ENCODE results near the gene ACKR3. TPM values are rescaled to one million over a fixed set of nuclear protein-coding genes. Genes with fewer than 3 reads are reported as not detected.

Gene ACKR3
- total and polyA plus RNA-seq, 10 of the 15 experiments (the other 5 are each of a cell fraction or from before 2014, with no cell fraction given), result 3.0 to 154 (median 6.4) TPM

GRCh38 chr2:236558036-236558435 is 11.6 kb upstream of the ACKR3 start:
- in situ Hi-C loops (cut with MboI), result no loop called here
- Histone ChIP-seq H3K4me3 (no peak overlapping the region), H3K9ac (ENCODE audit: control insufficient read depth, insufficient read depth, low read length) (no peak overlapping the region), H3K9me3 (replicated peaks; ENCODE audit: control insufficient read depth, insufficient read depth, low read length) (peaks cover 8% of the 10 kb centered on the region; the same call in 2 of the 3 replicates), H2AFZ (ENCODE audit: control insufficient read depth, low read depth, low read length) (no peak overlapping the region), H3K79me2 (ENCODE audit: control insufficient read depth, insufficient read depth, low read length) (no peaks in the 10 kb centered on the region), H3K36me3 (ENCODE audit: control insufficient read depth in 2 of 2, insufficient read depth in 2 of 2, low read length in 1 of 2) (no peaks in the 10 kb centered on the region), H3K4me2 (ENCODE audit: control insufficient read depth, insufficient read depth) (no peak overlapping the region), H3K27me3 (replicated peaks in 1 of 2; ENCODE audit: control insufficient read depth in 2 of 2, insufficient read depth in 2 of 2, low read length in 1 of 2) (no peaks in the 10 kb centered on the region), H3K27ac (ENCODE audit: control insufficient read depth, insufficient read depth) (peak overlapping the region; percentile 74; the same call in 1 of the 2 replicates), H4K20me1 (ENCODE audit: control insufficient read depth, insufficient read depth) (no peaks in the 10 kb centered on the region), H3K4me1 (ENCODE audit: control insufficient read depth, insufficient read depth, low read length) (peaks cover 42% of the 10 kb centered on the region)
- ATAC-seq, result no peak
- RAD21 ChIA-PET (ENCODE audit: unreplicated experiment), result interaction anchor here (1.2 to 8.4 kb wide), 6 partner anchors 8 to 45 kb away, joined by 4 to 85 read pairs (median 16); partner anchors contain the start of gene ACKR3
- WGBS (ENCODE audit: insufficient coverage, insufficient replicate concordance, low lambda C conversion rate, missing lambda C conversion rate), result 94% methylated on average over 11 of the region's 11 CpGs
- CTCF ChIA-PET, result interaction anchor here (0.9 to 4.9 kb wide), 7 partner anchors 10 to 45 kb away, joined by 4 to 30 read pairs (median 19); partner anchors contain the start of gene ACKR3
- intact Hi-C loops (cut with micrococcal nuclease; ENCODE audit: unreplicated experiment), result no loop called here
- DNase-seq (ENCODE audit: low read depth, low spot score), result no peak
- SMC1A ChIA-PET (ENCODE audit: uncharacterized antibody, unreplicated experiment), result interaction anchor here (1.0 to 9.1 kb wide), 8 partner anchors 8 to 44 kb away, joined by 3 to 106 read pairs (median 22); partner anchors contain the start of gene ACKR3
- no TSS peak for BruUV-seq (replicated peaks)
- TF ChIP-seq EP300 (IDR thresholded peaks at IDR 0.05; ENCODE audit: borderline replicate concordance in 1 of 2, control insufficient read depth in 1 of 2, low read depth in 2 of 2, low read length in 2 of 2) (no peak), BACH1 (IDR thresholded peaks at IDR 0.05; ENCODE audit: borderline replicate concordance) (no peak)
- POLR2A ChIA-PET, result interaction anchor here (0.8 to 3.1 kb wide), 4 partner anchors 12 to 22 kb away, joined by 3 to 17 read pairs (median 14); partner anchors contain the start of gene ACKR3
- FAIRE-seq, result no peak

- BruUV-seq (replicated peaks), result no TSS peak
- peak; percentile 64 for FAIRE-seq
- H4K20me1 ChIP-seq (ENCODE audit: control insufficient read depth, insufficient read depth), result no peaks in the 10 kb centered on the region
- WGBS (ENCODE audit: insufficient coverage, insufficient replicate concordance, low lambda C conversion rate, missing lambda C conversion rate), result 2% methylated on average over 6 of the region's 6 CpGs
- no peak overlapping the region; the same call in 1 of the 2 replicates for H3K9ac ChIP-seq (ENCODE audit: control insufficient read depth, insufficient read depth, low read length)
- DNase-seq (ENCODE audit: low read depth, low spot score), result no peak
- peak; percentile 86 for ATAC-seq
- no peak overlapping the region for H2AFZ ChIP-seq (ENCODE audit: control insufficient read depth, low read depth, low read length)
- H3K79me2 ChIP-seq (ENCODE audit: control insufficient read depth, insufficient read depth, low read length), result no peaks in the 10 kb centered on the region
- POLR2A ChIA-PET, result interaction anchor here (0.8 to 3.1 kb wide), 9 partner anchors 9 to 29 kb away, joined by 3 to 17 read pairs (median 5); partner anchors contain the start of gene ACKR3
- H3K4me3 ChIP-seq, result no peak overlapping the region
- peaks cover 2% of the 10 kb centered on the region; the same call in 1 of the 3 replicates for H3K9me3 ChIP-seq (replicated peaks; ENCODE audit: control insufficient read depth, insufficient read depth, low read length)
- H3K4me2 ChIP-seq (ENCODE audit: control insufficient read depth, insufficient read depth), result peak overlapping the region; percentile 59
- in situ Hi-C loops (cut with MboI) (no loop called here), intact Hi-C loops (cut with micrococcal nuclease; ENCODE audit: unreplicated experiment) (loop anchor here (1.0 kb wide), 1 partner anchor 8 kb away; no protein-coding TSS in a partner anchor)
- H3K27me3 ChIP-seq (replicated peaks in 1 of 2; ENCODE audit: control insufficient read depth in 2 of 2, insufficient read depth in 2 of 2, low read length in 1 of 2), result no peaks in the 10 kb centered on the region
- H3K4me1 ChIP-seq (ENCODE audit: control insufficient read depth, insufficient read depth, low read length), result peaks cover 29% of the 10 kb centered on the region
- SMC1A ChIA-PET (ENCODE audit: uncharacterized antibody, unreplicated experiment), result interaction anchor here (0.8 to 9.1 kb wide), 13 partner anchors 10 to 106 kb away, joined by 3 to 106 read pairs (median 5); partner anchors contain the start of gene ACKR3
- peak overlapping the region; percentile 74 for H3K27ac ChIP-seq (ENCODE audit: control insufficient read depth, insufficient read depth)
- CTCF ChIA-PET, result interaction anchor here (0.7 to 3.8 kb wide), 12 partner anchors 9 to 500 kb away, joined by 3 to 30 read pairs (median 4); partner anchors contain the start of gene ACKR3
- H3K36me3 ChIP-seq (ENCODE audit: control insufficient read depth in 2 of 2, insufficient read depth in 2 of 2, low read length in 1 of 2), result no peaks in the 10 kb centered on the region
- RAD21 ChIA-PET (ENCODE audit: unreplicated experiment), result interaction anchor here (0.7 to 8.4 kb wide), 9 partner anchors 8 to 46 kb away, joined by 3 to 85 read pairs (median 8); partner anchors contain the start of gene ACKR3
- TF ChIP-seq GABPA (IDR thresholded peaks at IDR 0.05; ENCODE audit: low read depth), result 0 out of 2 replicates have a peak, but pooled peaks have one; percentile 30
- TF ChIP-seq SMAD1 (IDR thresholded peaks at IDR 0.05; ENCODE audit: low read depth, partially characterized antibody), result no peak
- TF ChIP-seq CUX1 (IDR thresholded peaks at IDR 0.05; ENCODE audit: insufficient replicate concordance, low read depth, low read length), result no peak
These were observed 10.3 kb upstream of the ACKR3 start for GRCh38 chr2:236558993-236559978.
